Small intestine (tissue), 7 donors: ENCODE measurements around the gene GMDS. TPM values are rescaled to one million over a fixed set of nuclear protein-coding genes. Genes with fewer than 3 reads are reported as not detected.

ENCODE experiments used
- DNase-seq, 2 donors: peaks; one replicate each; pipeline versions ENCODE4 v3.0.0 to v3.0.0-alpha.2; 2013
- FAIRE-seq: peaks from 2 replicates; lab custom pipeline; 2012; peaks lifted over from hg19 to GRCh38; lab: Jason Lieb, UNC
- H3K27ac ChIP-seq, 3 donors: one replicate each; pipeline ENCODE4 v1.5.1; 2013; ENCODE audit warnings: low read length in 2 of 3, mild to moderate bottlenecking in 2 of 3, control low read depth in 1 of 3, inconsistent platforms in 1 of 3, low read depth in 1 of 3, moderate library complexity in 1 of 3
- H3K27me3 ChIP-seq, 3 donors: one replicate each; pipeline ENCODE4 v1.6.1; 2013; ENCODE audit warnings: low read length in 3 of 3, inconsistent platforms in 1 of 3; ENCODE audit not compliant: control insufficient read depth in 3 of 3, insufficient read depth in 3 of 3
- H3K36me3 ChIP-seq, 3 donors: one replicate each; pipeline ENCODE4 v1.6.1; 2013; ENCODE audit warnings: low read length in 3 of 3, inconsistent platforms in 1 of 3, low read depth in 1 of 3, mild to moderate bottlenecking in 1 of 3, moderate library complexity in 1 of 3; ENCODE audit not compliant: control insufficient read depth in 3 of 3, insufficient read depth in 2 of 3
- H3K4me1 ChIP-seq, 3 donors: one replicate each; pipeline ENCODE4 v1.6.1; 2013; ENCODE audit warnings: low read length in 2 of 3, inconsistent platforms in 1 of 3, low read depth in 1 of 3, mild to moderate bottlenecking in 1 of 3, moderate library complexity in 1 of 3; ENCODE audit not compliant: control insufficient read depth in 3 of 3, insufficient read depth in 2 of 3
- H3K4me3 ChIP-seq, 3 donors: one replicate each; pipeline ENCODE4 v1.5.1; 2013; ENCODE audit warnings: low read length in 3 of 3, control low read depth in 1 of 3, inconsistent platforms in 1 of 3, low read depth in 1 of 3, mild to moderate bottlenecking in 1 of 3, moderate library complexity in 1 of 3
- H3K9me3 ChIP-seq, 2 donors: one replicate each; pipeline ENCODE4 v1.6.1; 2013; ENCODE audit warnings: low read depth in 1 of 2, low read length in 1 of 2; ENCODE audit not compliant: control insufficient read depth in 2 of 2, insufficient read depth in 1 of 2
- WGBS, 3 donors: extraction: QIAGEN DNeasy Blood & Tissue Kit; methylation state at CpG; one replicate each; pipeline ENCODE4 v1.1.7; 2013; 5-methylcytosine and 5-hydroxymethylcytosine counted together
- polyA plus RNA-seq, 4 donors: library from polyadenylated mRNA; stranded (reverse) in 3 of 4; unstranded in 1 of 4; fragments of 200-250 nt in 3 of 4; fragments of 120-200 nt in 1 of 4; gene quantifications; one replicate each; pipeline versions ENCODE4 v1.2.1 to v1.2.3, GENCODE V29; 2013
- donor health status: healthy with polysubstance abuse.
- donor health status: control.
- donor health status: control.
- donor health status: Bipolar disorder and iron deficiency.
- donor health status: healthy.

Gene GMDS
- polyA plus RNA-seq, 4 donors = 64.5 to 243 (median 200) TPM

DNA sequence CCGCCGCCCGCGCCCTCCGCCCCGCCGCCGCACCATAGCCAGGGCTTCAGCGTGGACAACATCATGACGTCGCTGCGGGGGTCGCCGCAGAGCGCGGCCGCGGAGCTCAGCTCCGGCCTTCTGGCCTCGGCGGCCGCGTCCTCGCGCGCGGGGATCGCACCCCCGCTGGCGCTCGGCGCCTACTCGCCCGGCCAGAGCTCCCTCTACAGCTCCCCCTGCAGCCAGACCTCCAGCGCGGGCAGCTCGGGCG lies 634.2 kb downstream of the GMDS start:
- peak overlapping the region in 2 of 3 donors; percentile 30 to 70 for H3K4me3 ChIP-seq
- peaks cover 0 to 4% of the 10 kb centered on the region in 2 donors for H3K9me3 ChIP-seq
- peaks cover 27 to 79% (median 56%) of the 10 kb centered on the region in 3 donors for H3K27me3 ChIP-seq
- WGBS, 3 donors = 0 to 2% (median 1%) methylated on average over 8 to 38 of the region's 38 CpGs
- peaks cover 0 to 15% (median 7%) of the 10 kb centered on the region in 3 donors for H3K4me1 ChIP-seq
- DNase-seq = no peak
- no peak overlapping the region for H3K27ac ChIP-seq
- no peaks in the 10 kb centered on the region for H3K36me3 ChIP-seq
- no peak for FAIRE-seq

DNA sequence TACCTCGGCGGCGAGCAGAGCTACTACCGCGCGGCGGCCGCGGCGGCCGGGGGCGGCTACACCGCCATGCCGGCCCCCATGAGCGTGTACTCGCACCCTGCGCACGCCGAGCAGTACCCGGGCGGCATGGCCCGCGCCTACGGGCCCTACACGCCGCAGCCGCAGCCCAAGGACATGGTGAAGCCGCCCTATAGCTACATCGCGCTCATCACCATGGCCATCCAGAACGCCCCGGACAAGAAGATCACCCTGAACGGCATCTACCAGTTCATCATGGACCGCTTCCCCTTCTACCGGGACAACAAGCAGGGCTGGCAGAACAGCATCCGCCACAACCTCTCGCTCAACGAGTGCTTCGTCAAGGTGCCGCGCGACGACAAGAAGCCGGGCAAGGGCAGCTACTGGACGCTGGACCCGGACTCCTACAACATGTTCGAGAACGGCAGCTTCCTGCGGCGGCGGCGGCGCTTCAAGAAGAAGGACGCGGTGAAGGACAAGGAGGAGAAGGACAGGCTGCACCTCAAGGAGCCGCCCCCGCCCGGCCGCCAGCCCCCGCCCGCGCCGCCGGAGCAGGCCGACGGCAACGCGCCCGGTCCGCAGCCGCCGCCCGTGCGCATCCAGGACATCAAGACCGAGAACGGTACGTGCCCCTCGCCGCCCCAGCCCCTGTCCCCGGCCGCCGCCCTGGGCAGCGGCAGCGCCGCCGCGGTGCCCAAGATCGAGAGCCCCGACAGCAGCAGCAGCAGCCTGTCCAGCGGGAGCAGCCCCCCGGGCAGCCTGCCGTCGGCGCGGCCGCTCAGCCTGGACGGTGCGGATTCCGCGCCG lies 634.7 kb downstream of the GMDS start:
- peak overlapping the region in 1 of 3 donors; percentile 4 for H3K27ac ChIP-seq
- peaks cover 0 to 15% (median 7%) of the 10 kb centered on the region in 3 donors for H3K4me1 ChIP-seq
- FAIRE-seq = no peak

DNA sequence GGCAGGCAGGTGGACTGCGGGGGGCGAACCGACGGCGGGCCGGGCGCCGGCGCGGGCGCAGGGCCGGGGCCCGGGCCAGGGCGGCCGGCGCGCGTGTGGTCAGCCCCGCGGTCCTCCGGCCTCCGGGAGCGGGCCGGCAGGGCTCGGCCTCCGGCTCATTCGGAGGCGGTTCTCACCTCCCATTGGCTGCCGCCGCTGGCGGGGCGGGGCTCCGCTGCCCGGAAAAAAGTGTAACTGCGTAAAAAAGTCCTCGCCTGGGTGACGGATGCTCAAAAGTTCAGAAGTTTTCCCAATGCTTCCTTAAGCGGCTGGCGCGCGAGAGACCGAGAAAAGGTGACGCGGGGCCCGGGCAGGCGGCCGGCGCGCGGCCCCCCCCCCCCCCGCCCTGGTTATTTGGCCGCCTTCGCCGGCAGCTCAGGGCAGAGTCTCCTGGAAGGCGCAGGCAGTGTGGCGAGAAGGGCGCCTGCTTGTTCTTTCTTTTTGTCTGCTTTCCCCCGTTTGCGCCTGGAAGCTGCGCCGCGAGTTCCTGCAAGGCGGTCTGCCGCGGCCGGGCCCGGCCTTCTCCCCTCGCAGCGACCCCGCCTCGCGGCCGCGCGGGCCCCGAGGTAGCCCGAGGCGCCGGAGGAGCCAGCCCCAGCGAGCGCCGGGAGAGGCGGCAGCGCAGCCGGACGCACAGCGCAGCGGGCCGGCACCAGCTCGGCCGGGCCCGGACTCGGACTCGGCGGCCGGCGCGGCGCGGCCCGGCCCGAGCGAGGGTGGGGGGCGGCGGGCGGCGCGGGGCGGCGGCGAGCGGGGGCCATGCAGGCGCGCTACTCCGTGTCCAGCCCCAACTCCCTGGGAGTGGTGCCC lies 635.5 kb downstream of the GMDS start, which contains the start of gene FOXC1:
Gene FOXC1 (plus strand): TSS at position 268 of the 849 bp plus-strand sequence. CDS start 531 bp downstream, at position 799.
- DNase-seq (peak; percentile 59 to 71), FAIRE-seq (no peak)
- H3K4me3 ChIP-seq = peak within 1 kb of the TSS; percentile 19 to 70 (median 52)
- WGBS, 3 donors = 0 to 1% (median 0%) methylated on average over 36 to 115 of the region's 115 CpGs
- H3K4me1 ChIP-seq = peaks cover 0 to 11% (median 7%) of the 10 kb centered on the region in 3 donors
- peak within 1 kb of the TSS in 1 of 3 donors; percentile 48 for H3K27ac ChIP-seq
- no peaks in the 10 kb centered on the region for H3K36me3 ChIP-seq
- no peaks in the 10 kb centered on the region for H3K9me3 ChIP-seq
- H3K27me3 ChIP-seq = peaks cover 23 to 79% (median 61%) of the 10 kb centered on the region in 3 donors

More for the DNA sequence above, 634.7 kb downstream of the GMDS start:
- H3K9me3 ChIP-seq = peaks cover 0 to 4% of the 10 kb centered on the region in 2 donors
- DNase-seq = peak in 1 of 2 donors; percentile 57
- H3K36me3 ChIP-seq = no peaks in the 10 kb centered on the region
- peaks cover 27 to 79% (median 62%) of the 10 kb centered on the region in 3 donors for H3K27me3 ChIP-seq
- peak overlapping the region in 2 of 3 donors; percentile 52 to 70 for H3K4me3 ChIP-seq
- 1 to 3% (median 2%) methylated on average over 42 to 101 of the region's 101 CpGs for WGBS, 3 donors

DNA sequence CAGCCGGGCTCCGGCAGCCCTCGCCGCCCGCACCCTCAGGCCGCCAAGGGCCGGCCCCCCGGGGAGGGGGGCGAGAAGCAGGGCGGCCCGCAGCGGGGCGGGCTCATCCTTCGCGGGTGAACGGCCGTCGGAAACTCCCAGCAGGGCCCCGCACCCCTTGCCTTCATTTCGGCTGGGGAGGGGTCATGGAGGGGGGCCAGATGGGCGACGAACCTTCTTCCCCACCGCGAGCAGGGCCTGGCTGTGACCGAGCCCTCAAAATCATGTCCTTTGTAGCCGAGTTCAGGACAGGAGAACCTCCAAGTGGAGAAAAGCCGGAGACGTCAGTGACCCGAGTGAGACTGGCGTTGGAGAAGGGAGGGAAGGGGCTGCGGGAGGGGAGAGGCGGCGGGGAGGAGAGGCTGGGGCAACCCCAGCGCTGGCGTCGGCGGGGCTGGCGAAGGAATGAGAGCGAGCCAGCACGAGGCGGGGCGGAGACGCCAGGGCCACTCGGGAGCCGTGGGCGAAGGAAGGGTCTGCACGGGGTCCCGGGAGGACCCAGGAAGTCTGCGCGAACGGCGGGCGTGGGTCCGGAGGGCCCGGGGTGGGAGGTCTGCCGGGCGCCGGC lies 636.3 kb downstream of the GMDS start:
- peaks cover 0 to 12% (median 7%) of the 10 kb centered on the region in 3 donors for H3K4me1 ChIP-seq
- H3K27ac ChIP-seq = no peak overlapping the region
- no peaks in the 10 kb centered on the region for H3K36me3 ChIP-seq
- 1 to 4% (median 2%) methylated on average over 39 to 58 of the region's 58 CpGs for WGBS, 3 donors
- FAIRE-seq (no peak), DNase-seq (peak in 1 of 2 donors; percentile 37)
- H3K9me3 ChIP-seq = no peaks in the 10 kb centered on the region
- H3K27me3 ChIP-seq = peaks cover 20 to 79% (median 61%) of the 10 kb centered on the region in 3 donors
- H3K4me3 ChIP-seq = peak overlapping the region in 2 of 3 donors; percentile 19 to 70

DNA sequence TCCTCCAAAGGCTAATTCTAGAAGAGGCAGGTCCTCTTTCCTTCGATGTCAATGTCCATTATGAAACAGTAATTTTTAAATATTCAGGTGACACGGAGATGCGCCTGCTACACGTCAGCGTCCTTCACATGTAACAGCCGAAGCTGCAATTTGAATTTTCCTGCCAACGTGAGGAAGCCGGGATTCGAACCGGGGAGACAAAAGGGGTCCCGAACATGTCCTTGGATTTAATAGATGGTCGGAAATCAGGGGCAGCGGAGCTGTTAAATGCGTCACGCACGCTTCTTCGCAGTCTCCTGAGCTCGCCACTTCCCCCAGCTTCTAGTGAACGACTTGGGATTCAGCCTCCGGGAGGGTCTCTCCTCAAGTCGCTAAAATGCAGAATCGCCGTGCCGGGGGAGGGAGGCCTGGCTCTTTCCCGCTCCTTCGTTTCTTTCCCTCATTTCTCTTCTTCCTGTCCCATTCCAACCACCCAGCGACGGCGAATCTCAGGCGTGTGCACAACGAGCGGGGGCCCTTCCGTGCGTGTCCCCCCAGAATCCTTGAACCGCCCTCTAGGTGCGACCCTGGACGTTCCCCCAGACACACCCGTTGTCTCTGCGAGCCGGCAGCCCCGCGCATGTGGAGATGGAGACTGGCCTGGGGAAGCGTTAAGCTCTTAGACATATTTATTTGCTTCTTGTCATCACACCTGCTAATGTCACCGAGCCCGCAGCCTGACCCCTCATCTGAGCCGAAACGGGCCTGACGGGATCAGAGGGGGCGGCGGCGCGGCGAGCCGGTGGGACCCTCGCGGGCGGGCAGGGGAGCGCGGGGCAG lies 637.0 kb downstream of the GMDS start:
- Histone ChIP-seq H3K9me3 (no peaks in the 10 kb centered on the region), H3K27ac (no peak overlapping the region), H3K36me3 (no peaks in the 10 kb centered on the region), H3K4me1 (peaks cover 0 to 10% (median 7%) of the 10 kb centered on the region in 3 donors), H3K27me3 (peaks cover 20 to 79% (median 60%) of the 10 kb centered on the region in 3 donors), H3K4me3 (peak overlapping the region in 1 of 3 donors; percentile 70)
- WGBS, 3 donors = 5 to 8% (median 7%) methylated on average over 51 to 59 of the region's 59 CpGs
- FAIRE-seq (no peak), DNase-seq (no peak)

DNA sequence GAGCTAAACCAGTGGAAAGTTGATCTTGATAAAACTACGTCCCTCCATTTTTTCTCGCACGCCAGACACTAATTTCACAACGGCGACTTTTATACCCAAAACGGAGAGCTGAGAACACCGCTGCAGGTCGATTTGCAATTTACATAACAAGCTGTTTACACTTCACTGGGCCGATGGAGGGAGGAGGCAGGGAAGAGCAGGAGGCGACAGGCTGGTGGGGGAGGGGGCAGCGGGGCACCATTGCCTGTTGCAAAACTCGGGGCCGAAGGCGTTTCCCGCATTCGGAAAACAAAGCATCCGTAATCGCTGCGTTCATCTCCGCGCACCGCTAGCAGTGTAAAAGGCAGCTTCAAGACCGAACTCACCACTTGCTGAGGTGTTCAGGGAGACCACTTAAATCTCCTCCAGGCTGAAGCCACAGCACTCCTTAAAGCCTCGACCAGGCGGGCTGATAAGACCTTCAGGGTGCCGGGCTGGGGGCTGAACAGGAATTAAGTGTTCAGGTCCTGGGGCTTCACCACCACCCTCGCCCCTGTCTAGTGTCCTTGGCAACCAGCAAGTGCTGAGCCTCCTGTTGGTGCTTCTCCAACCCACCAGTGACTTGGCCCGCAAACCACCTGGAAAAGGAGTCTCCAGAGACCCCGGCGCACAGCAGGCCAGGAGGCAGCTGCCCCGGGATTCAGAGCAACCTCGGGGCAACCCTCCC lies 637.7 kb downstream of the GMDS start:
- no peak overlapping the region for H3K27ac ChIP-seq
- 3 to 13% (median 6%) methylated on average over 32 of the region's 32 CpGs for WGBS, 3 donors
- H3K27me3 ChIP-seq = peaks cover 20 to 81% (median 57%) of the 10 kb centered on the region in 3 donors
- H3K4me3 ChIP-seq = no peak overlapping the region
- FAIRE-seq = no peak
- H3K36me3 ChIP-seq = no peaks in the 10 kb centered on the region
- H3K4me1 ChIP-seq = peaks cover 0 to 10% (median 7%) of the 10 kb centered on the region in 3 donors
- DNase-seq = peak in 1 of 2 donors; percentile 35
- H3K9me3 ChIP-seq = no peaks in the 10 kb centered on the region

DNA sequence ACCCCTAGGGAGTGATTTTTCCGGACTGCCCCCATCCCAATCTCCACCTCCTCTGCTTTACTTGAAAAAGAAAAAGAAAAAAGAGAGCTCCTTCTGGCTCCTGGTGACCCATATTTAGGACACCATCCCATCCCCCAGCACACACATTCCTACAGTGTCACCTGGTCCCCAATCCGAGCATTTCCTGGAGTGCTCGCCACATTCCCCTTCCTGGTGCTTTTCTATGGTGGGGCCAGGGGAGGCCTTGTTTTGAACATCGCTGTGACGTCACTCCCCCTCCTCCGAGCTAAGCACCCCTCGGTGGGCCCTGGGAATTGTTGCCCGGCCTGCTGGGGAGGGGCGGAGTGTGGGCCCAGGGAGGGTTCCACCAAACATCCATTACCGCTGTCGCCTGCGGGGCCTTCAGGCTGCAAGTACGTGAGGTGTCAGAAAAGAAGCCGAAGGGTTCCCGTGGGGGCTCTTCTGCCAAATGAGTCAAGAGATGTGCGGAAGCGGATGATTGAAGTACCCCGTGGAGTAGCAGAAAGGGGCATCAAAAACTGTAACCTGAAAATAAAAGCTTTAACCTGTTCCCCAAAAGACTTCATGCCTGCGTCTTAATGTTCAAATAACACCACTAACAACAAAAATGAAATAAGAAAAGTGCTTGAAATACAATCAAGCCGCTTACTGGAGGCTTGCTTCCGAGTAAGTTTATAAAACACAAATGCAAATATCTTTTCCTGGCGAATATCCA lies 638.5 kb downstream of the GMDS start:
- Histone ChIP-seq H3K27me3 (peaks cover 20 to 81% (median 55%) of the 10 kb centered on the region in 3 donors), H3K4me3 (no peak overlapping the region), H3K36me3 (no peaks in the 10 kb centered on the region), H3K4me1 (peaks cover 0 to 10% (median 7%) of the 10 kb centered on the region in 3 donors), H3K9me3 (no peaks in the 10 kb centered on the region), H3K27ac (no peak overlapping the region)
- DNase-seq (no peak), FAIRE-seq (no peak)
- 4 to 18% (median 11%) methylated on average over 22 of the region's 22 CpGs for WGBS, 3 donors
